ENCODE data around the gene CDH6. TPM values are rescaled to one million over a fixed set of nuclear protein-coding genes. Genes with fewer than 3 reads are reported as not detected.

Gene CDH6
- total and polyA plus RNA-seq, 2 donors (not counting 1 experiment from before 2014, with no cell fraction given), result not detected

GRCh38 chr5:31197183-31197582 lies 3.7 kb downstream of the CDH6 start:
- DNase-seq (no peak), ATAC-seq (ENCODE audit: low read depth) (no peak)
- Histone ChIP-seq H3K9me3 (ENCODE audit: control extremely low read depth in 1 of 3, control insufficient read depth in 2 of 3, insufficient read depth in 1 of 3, low read length in 2 of 3) (peaks cover 0 to 5% (median 0%) of the 10 kb centered on the region in 3 donors), H3K27ac (ENCODE audit: low read length in 2 of 2) (no peak overlapping the region), H3K79me2 (ENCODE audit: control insufficient read depth, insufficient read depth, low read length) (no peaks in the 10 kb centered on the region), H3K27me3 (replicated peaks in 1 of 4; ENCODE audit: control extremely low read depth in 1 of 4, control insufficient read depth in 3 of 4, insufficient read depth in 4 of 4, low read length in 3 of 4) (peaks cover 0 to 26% (median 21%) of the 10 kb centered on the region in 4 experiments), H3K4me1 (ENCODE audit: control insufficient read depth in 2 of 2, insufficient read depth in 2 of 2, low read length in 2 of 2) (no peaks in the 10 kb centered on the region), H2AFZ (ENCODE audit: insufficient read depth, low read depth, low read length, poor library complexity, severe bottlenecking) (no peak overlapping the region), H3K4me3 (ENCODE audit: control extremely low read depth in 1 of 5, extremely low read depth in 1 of 5, insufficient read depth in 1 of 5, low read depth in 2 of 5, low read length in 4 of 5) (no peak overlapping the region), H4K20me1 (ENCODE audit: control insufficient read depth, insufficient read depth, low read length, poor library complexity, severe bottlenecking) (no peaks in the 10 kb centered on the region), H3K4me2 (replicated peaks; ENCODE audit: low read depth, low read length, poor library complexity, severe bottlenecking) (no peak overlapping the region), H3K36me3 (replicated peaks in 1 of 2; ENCODE audit: control extremely low read depth in 1 of 2, control insufficient read depth in 1 of 2, extremely low read depth in 1 of 2, insufficient read depth in 2 of 2, low read length in 1 of 2) (no peaks in the 10 kb centered on the region), H3K9ac (ENCODE audit: low read length) (no peak overlapping the region)
- WGBS (ENCODE audit: insufficient coverage), result 29% methylated on average over 1 of the region's 1 CpG
- intact Hi-C loops (cut with micrococcal nuclease), result no loop called here
- ChIA-PET POLR2A (no interaction called here), CTCF (interaction anchor here (0.7 kb wide), 1 partner anchor 36 kb away, joined by 4 read pairs; no protein-coding TSS in a partner anchor)
- H3K9me3 Mint-ChIP-seq (ENCODE audit: insufficient read depth), result no peaks in the 10 kb centered on the region
- H3K27ac Mint-ChIP-seq, result no peak overlapping the region
- H3K27me3 Mint-ChIP-seq, result peaks cover 31% of the 10 kb centered on the region
- peaks cover 7% of the 10 kb centered on the region for H3K4me1 Mint-ChIP-seq
- no peak for TF ChIP-seq CTCF (IDR thresholded peaks at IDR 0.05)
- TF ChIP-seq EZH2 (IDR thresholded peaks at IDR 0.05; ENCODE audit: borderline replicate concordance, insufficient read depth, low read depth, low read length, poor library complexity, severe bottlenecking), result no peak
- H3K4me3 Mint-ChIP-seq, result no peak overlapping the region

- H3K4me1 Mint-ChIP-seq, result no peaks in the 10 kb centered on the region
- H3K27ac Mint-ChIP-seq, result no peak overlapping the region
- H3K27ac ChIP-seq (ENCODE audit: low read length in 2 of 2), result no peak overlapping the region
- H3K4me2 ChIP-seq (replicated peaks; ENCODE audit: low read depth, low read length, poor library complexity, severe bottlenecking), result no peak overlapping the region
- DNase-seq, result no peak
- CTCF ChIA-PET, result no interaction called here
- no peak overlapping the region for H3K4me3 Mint-ChIP-seq
- ATAC-seq (ENCODE audit: low read depth), result no peak
- no peaks in the 10 kb centered on the region for H3K4me1 ChIP-seq (ENCODE audit: control insufficient read depth in 2 of 2, insufficient read depth in 2 of 2, low read length in 2 of 2)
- no peaks in the 10 kb centered on the region for H4K20me1 ChIP-seq (ENCODE audit: control insufficient read depth, insufficient read depth, low read length, poor library complexity, severe bottlenecking)
- no peaks in the 10 kb centered on the region for H3K27me3 ChIP-seq (replicated peaks in 1 of 4; ENCODE audit: control extremely low read depth in 1 of 4, control insufficient read depth in 3 of 4, insufficient read depth in 4 of 4, low read length in 3 of 4)
- H3K27me3 Mint-ChIP-seq, result no peaks in the 10 kb centered on the region
- no peak overlapping the region for H3K9ac ChIP-seq (ENCODE audit: low read length)
- no peak overlapping the region for H2AFZ ChIP-seq (ENCODE audit: insufficient read depth, low read depth, low read length, poor library complexity, severe bottlenecking)
- H3K9me3 ChIP-seq (ENCODE audit: control extremely low read depth in 1 of 3, control insufficient read depth in 2 of 3, insufficient read depth in 1 of 3, low read length in 2 of 3), result no peaks in the 10 kb centered on the region
- H3K36me3 ChIP-seq (replicated peaks in 1 of 2; ENCODE audit: control extremely low read depth in 1 of 2, control insufficient read depth in 1 of 2, extremely low read depth in 1 of 2, insufficient read depth in 2 of 2, low read length in 1 of 2), result no peaks in the 10 kb centered on the region
- POLR2A ChIA-PET, result no interaction called here
- no peak for TF ChIP-seq EZH2 (IDR thresholded peaks at IDR 0.05; ENCODE audit: borderline replicate concordance, insufficient read depth, low read depth, low read length, poor library complexity, severe bottlenecking)
- H3K4me3 ChIP-seq (ENCODE audit: control extremely low read depth in 1 of 5, extremely low read depth in 1 of 5, insufficient read depth in 1 of 5, low read depth in 2 of 5, low read length in 4 of 5), result no peak overlapping the region
- H3K9me3 Mint-ChIP-seq (ENCODE audit: insufficient read depth), result no peaks in the 10 kb centered on the region
- intact Hi-C loops (cut with micrococcal nuclease), result no loop called here
- H3K79me2 ChIP-seq (ENCODE audit: control insufficient read depth, insufficient read depth, low read length), result no peaks in the 10 kb centered on the region
- WGBS (ENCODE audit: insufficient coverage), result 100% methylated on average over 1 of the region's 1 CpG
These were observed 11.5 kb downstream of the CDH6 start for GRCh38 chr5:31204958-31205357.

Measured in B cell (primary cell).